Measurements from ENCODE around the gene AHR.

GRCh38 chr7:17320657-17321056, 22.2 kb downstream of the AHR start:
- no peak for TF ChIP-seq CTCF (IDR thresholded peaks at IDR 0.05)
- TF ChIP-seq ZFX (IDR thresholded peaks at IDR 0.05; ENCODE audit: borderline replicate concordance) = no peak

All from 22Rv1 (cell line).